B cell (primary cell): ENCODE data around the gene FAM43A. TPM values are rescaled to one million over a fixed set of nuclear protein-coding genes. Genes with fewer than 3 reads are reported as not detected.

ENCODE experiments used
- ATAC-seq: fragments of 200-7000 bp; cut with Tn5 transposase; one replicate; pipeline ENCODE4 v1.10.0; 2021; ENCODE audit warnings: low read depth, mild to moderate bottlenecking, moderate number of reproducible peaks, moderate library complexity
- CTCF ChIA-PET: fragments of 350-600 bp; sonication (Branson Sonifier 250); formaldehyde crosslinking; loops from one replicate; lab custom pipeline; 2021; ENCODE audit warnings: antibody characterized with exemption, inconsistent platforms; lab: Charles Lee
- POLR2A ChIA-PET: fragments of 350-600 bp; sonication (Branson Sonifier 250); formaldehyde crosslinking; loops from one replicate; lab custom pipeline; 2021; ENCODE audit warnings: antibody characterized with exemption; lab: Charles Lee
- DNase-seq: peaks from one replicate; pipeline ENCODE4 v3.0.0; 2013
- H2AFZ ChIP-seq: 2 replicates; pipeline ENCODE4 v1.6.1; 2012; ENCODE audit warnings: mild to moderate bottlenecking, low read depth, low read length; ENCODE audit not compliant: insufficient read depth, poor library complexity, severe bottlenecking
- H3K27ac ChIP-seq, 2 donors: 1 replicate in 1 of 2; 2 replicates in 1 of 2; pipeline ENCODE4 v1.5.1; 2012 to 2013; ENCODE audit warnings: low read length in 2 of 2, mild to moderate bottlenecking in 2 of 2, moderate library complexity in 1 of 2
- H3K27me3 ChIP-seq, 4 experiments: fragments of 200-600 bp in 1 of 4; sonication (generic) in 1 of 4; replicated peaks in 1 of 4; 1 replicate in 2 of 4; 2 replicates in 2 of 4; pipeline versions ENCODE4 v1.6.1 to v1.7.0; 2013 to 2016; ENCODE audit warnings: low read length in 3 of 4, mild to moderate bottlenecking in 2 of 4, mixed read lengths in 1 of 4, moderate library complexity in 1 of 4; ENCODE audit not compliant: insufficient read depth in 4 of 4, control insufficient read depth in 3 of 4; ENCODE audit errors: control extremely low read depth in 1 of 4
- H3K36me3 ChIP-seq, 2 experiments: replicated peaks in 1 of 2; 1 replicate in 1 of 2; 2 replicates in 1 of 2; pipeline versions ENCODE4 v1.6.1 to v1.7.1; 2013; ENCODE audit warnings: low read length in 1 of 2; ENCODE audit not compliant: insufficient read depth in 2 of 2, control insufficient read depth in 1 of 2; ENCODE audit errors: control extremely low read depth in 1 of 2, extremely low read depth in 1 of 2
- H3K4me1 ChIP-seq, 2 donors: fragments of 200-600 bp in 1 of 2; sonication (generic) in 1 of 2; 1 replicate in 1 of 2; 2 replicates in 1 of 2; pipeline versions ENCODE4 v1.5.1 to v1.6.1; 2013 to 2017; ENCODE audit warnings: low read length in 2 of 2; ENCODE audit not compliant: control insufficient read depth in 2 of 2, insufficient read depth in 2 of 2
- H3K4me2 ChIP-seq: replicated peaks from 2 replicates; pipeline ENCODE3; 2012; ENCODE audit warnings: mild to moderate bottlenecking, low read depth, low read length; ENCODE audit not compliant: poor library complexity, severe bottlenecking
- H3K4me3 ChIP-seq, 5 experiments: fragments of 200-600 bp in 1 of 5; sonication (generic) in 1 of 5; 1 replicate in 3 of 5; 2 replicates in 2 of 5; pipeline versions ENCODE4 v1.5.1 to v1.7.0; 2011 to 2016; ENCODE audit warnings: low read length in 4 of 5, mild to moderate bottlenecking in 4 of 5, low read depth in 2 of 5, control low read depth in 1 of 5, moderate library complexity in 1 of 5; ENCODE audit not compliant: insufficient read depth in 1 of 5; ENCODE audit errors: control extremely low read depth in 1 of 5, extremely low read depth in 1 of 5
- H3K79me2 ChIP-seq: fragments of 200-600 bp; sonication (generic); one replicate; pipeline ENCODE4 v1.6.0; 2016; ENCODE audit warnings: low read length; ENCODE audit not compliant: control insufficient read depth, insufficient read depth
- H3K9ac ChIP-seq: fragments of 200-600 bp; sonication (generic); 2 replicates; pipeline ENCODE4 v1.6.1; 2017; ENCODE audit warnings: mild to moderate bottlenecking, low read length, moderate library complexity
- H3K9me3 ChIP-seq, 3 donors: one replicate each; pipeline versions ENCODE4 v1.6.1 to v1.7.1; 2013; ENCODE audit warnings: low read length in 2 of 3; ENCODE audit not compliant: control insufficient read depth in 2 of 3, insufficient read depth in 1 of 3; ENCODE audit errors: control extremely low read depth in 1 of 3
- H4K20me1 ChIP-seq: 2 replicates; pipeline ENCODE4 v1.6.0; 2012; ENCODE audit warnings: mild to moderate bottlenecking, low read length; ENCODE audit not compliant: insufficient read depth, control insufficient read depth, poor library complexity, severe bottlenecking
- H3K27ac Mint-ChIP-seq: one replicate; pipeline ENCODE4 v1.8.0; 2021; ENCODE audit warnings: mixed read lengths
- H3K27me3 Mint-ChIP-seq: one replicate; pipeline ENCODE4 v1.8.0; 2021; ENCODE audit warnings: mixed read lengths
- H3K4me1 Mint-ChIP-seq: one replicate; pipeline ENCODE4 v1.8.0; 2021; ENCODE audit warnings: mixed read lengths
- H3K4me3 Mint-ChIP-seq: one replicate; pipeline ENCODE4 v1.8.0; 2021; ENCODE audit warnings: mixed read lengths
- H3K9me3 Mint-ChIP-seq: one replicate; pipeline ENCODE4 v1.8.0; 2022; ENCODE audit warnings: mixed read lengths; ENCODE audit not compliant: insufficient read depth
- CTCF ChIP-seq: fragments of 200-600 bp; IDR thresholded peaks from one replicate; pipeline ENCODE4 v1.8.0; 2022; ENCODE audit warnings: antibody characterized with exemption, mild to moderate bottlenecking
- EZH2 ChIP-seq: IDR thresholded peaks from 2 replicates; pipeline ENCODE4 v1.6.1; 2012; ENCODE audit warnings: borderline replicate concordance, low read depth, mild to moderate bottlenecking, moderate library complexity, low read length; ENCODE audit not compliant: insufficient read depth, poor library complexity, severe bottlenecking
- WGBS: methylation state at CpG from one replicate; pipeline ENCODE4 v1.1.5; 2013; ENCODE audit warnings: missing lambda C conversion rate; ENCODE audit not compliant: insufficient coverage; 5-methylcytosine and 5-hydroxymethylcytosine counted together
- intact Hi-C: fragments of 100-400 bp; cut with micrococcal nuclease; formaldehyde crosslinking; loops from one replicate; pipeline ENCODE4 v1.10.0; 2022
- polyA plus RNA-seq: library from polyadenylated mRNA; depleted of rRNA; stranded (reverse); fragments of >200 nt; gene quantifications from 2 replicates; pipeline ENCODE4 v1.2.3, GENCODE V29; 2012
- total RNA-seq, 2 donors: library from RNA; stranded (reverse); fragments of 120-200 nt in 1 of 2; gene quantifications; 1 replicate in 1 of 2; 2 replicates in 1 of 2; pipeline versions ENCODE4 v1.2.3 to v1.2.4, GENCODE V29; 2013 to 2022

Gene FAM43A
- total and polyA plus RNA-seq, 2 donors (not counting 1 experiment from before 2014, with no cell fraction given), result 17.1 to 78.6 TPM

DNA sequence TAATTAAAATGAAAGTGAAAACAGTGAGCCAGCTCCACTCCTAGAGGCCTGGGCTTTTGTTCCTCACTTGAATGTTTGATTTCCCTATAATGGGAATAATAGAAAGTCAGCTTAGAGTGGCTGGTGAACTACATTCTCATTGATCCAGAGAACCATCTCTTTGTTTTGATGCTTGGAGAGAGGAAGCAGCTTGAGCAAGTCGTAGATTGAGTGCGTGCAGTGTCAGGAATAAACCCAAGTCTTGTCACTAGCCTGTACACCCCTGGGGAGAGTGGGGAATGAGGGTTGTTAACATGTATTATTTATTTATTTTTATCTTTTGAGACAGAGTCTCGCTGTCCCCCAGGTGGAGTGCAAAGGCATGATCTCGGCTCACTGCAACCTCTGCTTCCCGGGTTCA, 12.8 kb upstream of the FAM43A start:
- Mint-ChIP-seq H3K4me3 (peak overlapping the region; percentile 99), H3K27ac (peak overlapping the region; percentile 80), H3K9me3 (no peaks in the 10 kb centered on the region), H3K27me3 (peaks cover 7% of the 10 kb centered on the region), H3K4me1 (peaks cover 25% of the 10 kb centered on the region)
- POLR2A ChIA-PET, result interaction anchor here (0.5 to 2.4 kb wide), 10 partner anchors 10 to 1644 kb away, joined by 3 to 27 read pairs (median 5); partner anchors contain the start of gene XXYLT1
- Histone ChIP-seq H3K27ac (peak overlapping the region; percentile 92 to 96), H3K9me3 (no peaks in the 10 kb centered on the region), H3K79me2 (peaks cover 38% of the 10 kb centered on the region), H3K4me1 (peaks cover 13 to 15% of the 10 kb centered on the region in 2 donors), H2AFZ (peak overlapping the region; percentile 81), H3K9ac (peak overlapping the region; percentile 71), H3K4me3 (peak overlapping the region; percentile 67 to 99 (median 85)), H4K20me1 (peaks cover 29% of the 10 kb centered on the region), H3K4me2 (peak overlapping the region; percentile 76), H3K27me3 (no peaks in the 10 kb centered on the region), H3K36me3 (peaks cover 0 to 4% of the 10 kb centered on the region in 2 experiments)
- WGBS, result 58% methylated on average over 3 of the region's 5 CpGs
- CTCF ChIA-PET, result interaction anchor here (1.0 to 10.9 kb wide), 13 partner anchors 11 to 850 kb away, joined by 4 to 231 read pairs (median 13); partner anchors contain the start of genes FAM43A, TMEM44 and XXYLT1
- DNase-seq (no peak), ATAC-seq (no peak)
- TF ChIP-seq CTCF (no peak), EZH2 (no peak)
- intact Hi-C loops, result loop anchor here (1.0 to 5.0 kb wide), 10 partner anchors 9 to 869 kb away; partner anchors contain the start of genes ACAP2, ATP13A3, PPP1R2 and XXYLT1

GRCh38 chr3:194673761-194674160, 11.9 kb upstream of the FAM43A start:
- no peak overlapping the region for H2AFZ ChIP-seq
- no peak for TF ChIP-seq CTCF
- peak overlapping the region; percentile 49 for H3K4me3 Mint-ChIP-seq

More at GRCh38 chr3:194673761-194674160, 11.9 kb upstream of the FAM43A start:
- POLR2A ChIA-PET, result no interaction called here
- Histone ChIP-seq H3K27me3 (no peaks in the 10 kb centered on the region), H3K27ac (no peak overlapping the region), H3K4me3 (no peak overlapping the region), H3K79me2 (peaks cover 29% of the 10 kb centered on the region), H3K9me3 (no peaks in the 10 kb centered on the region), H3K36me3 (peaks cover 0 to 4% of the 10 kb centered on the region in 2 experiments), H3K4me2 (no peak overlapping the region), H3K4me1 (peaks cover 13 to 15% of the 10 kb centered on the region in 2 donors), H4K20me1 (peaks cover 26% of the 10 kb centered on the region), H3K9ac (no peak overlapping the region)
- peak overlapping the region; percentile 6 for H3K27ac Mint-ChIP-seq
- CTCF ChIA-PET, result interaction anchor here (0.5 to 10.9 kb wide), 7 partner anchors 14 to 788 kb away, joined by 3 to 231 read pairs (median 20); partner anchors contain the start of genes FAM43A, TMEM44 and XXYLT1
- peaks cover 23% of the 10 kb centered on the region for H3K4me1 Mint-ChIP-seq
- ATAC-seq (no peak), DNase-seq (no peak)
- 92% methylated on average over 2 of the region's 3 CpGs for WGBS
- no peaks in the 10 kb centered on the region for H3K9me3 Mint-ChIP-seq
- intact Hi-C loops, result loop anchor here (2.0 to 5.0 kb wide), 5 partner anchors 15 to 869 kb away; partner anchors contain the start of genes ACAP2, ATP13A3 and PPP1R2
- H3K27me3 Mint-ChIP-seq, result peaks cover 7% of the 10 kb centered on the region
